Neural progenitor cell (in vitro differentiated cells): ENCODE measurements around the gene NRG3. TPM values are rescaled to one million over a fixed set of nuclear protein-coding genes. Genes with fewer than 3 reads are reported as not detected.

Experiments used
- DNase-seq: peaks from one replicate; pipeline ENCODE4 v3.0.0-alpha.2; 2016; ENCODE audit warnings: low spot score
- H2AFZ ChIP-seq: fragments of 200-600 bp; sonication (generic); replicated peaks from 2 replicates; pipeline ENCODE4 v1.6.1; 2016; ENCODE audit warnings: antibody characterized with exemption
- H3F3A ChIP-seq: fragments of 200-600 bp; sonication (generic); 2 replicates; pipeline ENCODE4 v1.6.1; 2016; ENCODE audit warnings: antibody characterized with exemption, low read depth
- H3K27ac ChIP-seq: fragments of 200-600 bp; sonication (generic); 2 replicates; pipeline ENCODE4 v1.5.1; 2016; ENCODE audit warnings: mild to moderate bottlenecking
- H3K27me3 ChIP-seq: fragments of 200-600 bp; sonication (generic); 2 replicates; pipeline ENCODE4 v1.6.1; 2016; ENCODE audit warnings: mild to moderate bottlenecking, moderate library complexity
- H3K36me3 ChIP-seq: fragments of 200-600 bp; sonication (generic); 2 replicates; pipeline ENCODE4 v1.5.1; 2016
- H3K4me1 ChIP-seq: fragments of 200-600 bp; sonication (generic); 2 replicates; pipeline ENCODE4 v1.6.1; 2016; ENCODE audit warnings: mixed run types
- H3K4me2 ChIP-seq: fragments of 200-600 bp; sonication (generic); 2 replicates; pipeline ENCODE4 v1.6.1; 2016
- H3K4me3 ChIP-seq: fragments of 200-600 bp; sonication (generic); 2 replicates; pipeline ENCODE4 v1.5.1; 2016
- H3K79me2 ChIP-seq: fragments of 200-600 bp; sonication (generic); 2 replicates; pipeline ENCODE4 v1.6.1; 2016; ENCODE audit warnings: low read depth
- H3K9ac ChIP-seq: fragments of 200-600 bp; sonication (generic); 2 replicates; pipeline ENCODE4 v1.6.1; 2016
- H3K9me3 ChIP-seq: fragments of 200-600 bp; sonication (generic); 2 replicates; pipeline ENCODE4 v1.5.1; 2016; ENCODE audit warnings: low read depth
- H4K20me1 ChIP-seq: fragments of 200-600 bp; sonication (generic); 2 replicates; pipeline ENCODE4 v1.6.1; 2016; ENCODE audit warnings: low read depth
- H3K27ac Mint-ChIP-seq: 3 replicates; pipeline ENCODE4 v1.8.0; 2021; ENCODE audit warnings: mixed read lengths
- H3K27me3 Mint-ChIP-seq: 2 replicates; pipeline ENCODE4 v1.8.0; 2022; ENCODE audit warnings: low read depth, mild to moderate bottlenecking, inconsistent platforms, moderate library complexity, mixed read lengths; ENCODE audit not compliant: insufficient read depth
- H3K36me3 Mint-ChIP-seq: 3 replicates; pipeline ENCODE4 v1.8.0; 2021; ENCODE audit warnings: mixed read lengths
- H3K4me1 Mint-ChIP-seq: 3 replicates; pipeline ENCODE4 v1.8.0; 2021; ENCODE audit warnings: mixed read lengths
- H3K4me3 Mint-ChIP-seq: 3 replicates; pipeline ENCODE4 v1.8.0; 2021; ENCODE audit warnings: mild to moderate bottlenecking, moderate library complexity, mixed read lengths
- H3K9me3 Mint-ChIP-seq: 3 replicates; pipeline ENCODE4 v1.8.0; 2020; ENCODE audit warnings: mixed read lengths
- EZH2 ChIP-seq: fragments of 200-600 bp; sonication (generic); IDR thresholded peaks from 2 replicates; pipeline ENCODE4 v1.6.1; 2017; ENCODE audit warnings: antibody characterized with exemption, mild to moderate bottlenecking, moderate library complexity
- EZH2phosphoT487 ChIP-seq: fragments of 200-600 bp; sonication (generic); IDR thresholded peaks from 2 replicates; pipeline ENCODE4 v1.6.1; 2017; ENCODE audit warnings: antibody characterized with exemption
- total RNA-seq: library from RNA; depleted of rRNA; stranded (reverse); fragments of >200 nt; gene quantifications from 2 replicates; pipeline ENCODE4 v1.2.3, GENCODE V29; 2015; ENCODE audit warnings: low replicate concordance
- TF ChIP-seq, protein P1 (sequence below): fragments of 200-600 bp; sonication (generic); IDR thresholded peaks from 2 replicates; pipeline ENCODE4 v1.5.1; 2017; ENCODE audit warnings: antibody characterized with exemption, mild to moderate bottlenecking

The NRG3 gene
- total RNA-seq, 1 donor from 2014 or later = 1.9 TPM

- no peak overlapping the region for H3K4me3 Mint-ChIP-seq
- no peaks in the 10 kb centered on the region for H3K9me3 Mint-ChIP-seq
- H2AFZ ChIP-seq = no peak overlapping the region
- H3F3A ChIP-seq = no peaks in the 10 kb centered on the region
- no peaks in the 10 kb centered on the region for H3K27me3 Mint-ChIP-seq
- TF ChIP-seq EZH2 = no peak
- TF ChIP-seq EZH2phosphoT487 = no peak
- TF ChIP-seq, protein P1, sequence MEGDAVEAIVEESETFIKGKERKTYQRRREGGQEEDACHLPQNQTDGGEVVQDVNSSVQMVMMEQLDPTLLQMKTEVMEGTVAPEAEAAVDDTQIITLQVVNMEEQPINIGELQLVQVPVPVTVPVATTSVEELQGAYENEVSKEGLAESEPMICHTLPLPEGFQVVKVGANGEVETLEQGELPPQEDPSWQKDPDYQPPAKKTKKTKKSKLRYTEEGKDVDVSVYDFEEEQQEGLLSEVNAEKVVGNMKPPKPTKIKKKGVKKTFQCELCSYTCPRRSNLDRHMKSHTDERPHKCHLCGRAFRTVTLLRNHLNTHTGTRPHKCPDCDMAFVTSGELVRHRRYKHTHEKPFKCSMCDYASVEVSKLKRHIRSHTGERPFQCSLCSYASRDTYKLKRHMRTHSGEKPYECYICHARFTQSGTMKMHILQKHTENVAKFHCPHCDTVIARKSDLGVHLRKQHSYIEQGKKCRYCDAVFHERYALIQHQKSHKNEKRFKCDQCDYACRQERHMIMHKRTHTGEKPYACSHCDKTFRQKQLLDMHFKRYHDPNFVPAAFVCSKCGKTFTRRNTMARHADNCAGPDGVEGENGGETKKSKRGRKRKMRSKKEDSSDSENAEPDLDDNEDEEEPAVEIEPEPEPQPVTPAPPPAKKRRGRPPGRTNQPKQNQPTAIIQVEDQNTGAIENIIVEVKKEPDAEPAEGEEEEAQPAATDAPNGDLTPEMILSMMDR = no peak
- H3K36me3 ChIP-seq = no peaks in the 10 kb centered on the region
- peaks cover 4% of the 10 kb centered on the region for H3K4me1 ChIP-seq
- no peak overlapping the region for H3K4me2 ChIP-seq
- H3K4me3 ChIP-seq = no peak overlapping the region
- H3K27ac ChIP-seq = no peak overlapping the region
- no peak overlapping the region for H3K27ac Mint-ChIP-seq
- no peak for DNase-seq
- H3K9me3 ChIP-seq = no peaks in the 10 kb centered on the region
- H3K36me3 Mint-ChIP-seq = no peaks in the 10 kb centered on the region
- H3K9ac ChIP-seq = no peak overlapping the region
- no peaks in the 10 kb centered on the region for H3K27me3 ChIP-seq
- no peaks in the 10 kb centered on the region for H4K20me1 ChIP-seq
- no peaks in the 10 kb centered on the region for H3K79me2 ChIP-seq
- peaks cover 4% of the 10 kb centered on the region for H3K4me1 Mint-ChIP-seq
These were observed 1068.1 kb downstream of the NRG3 start for GRCh38 chr10:82943142-82943541.

DNA sequence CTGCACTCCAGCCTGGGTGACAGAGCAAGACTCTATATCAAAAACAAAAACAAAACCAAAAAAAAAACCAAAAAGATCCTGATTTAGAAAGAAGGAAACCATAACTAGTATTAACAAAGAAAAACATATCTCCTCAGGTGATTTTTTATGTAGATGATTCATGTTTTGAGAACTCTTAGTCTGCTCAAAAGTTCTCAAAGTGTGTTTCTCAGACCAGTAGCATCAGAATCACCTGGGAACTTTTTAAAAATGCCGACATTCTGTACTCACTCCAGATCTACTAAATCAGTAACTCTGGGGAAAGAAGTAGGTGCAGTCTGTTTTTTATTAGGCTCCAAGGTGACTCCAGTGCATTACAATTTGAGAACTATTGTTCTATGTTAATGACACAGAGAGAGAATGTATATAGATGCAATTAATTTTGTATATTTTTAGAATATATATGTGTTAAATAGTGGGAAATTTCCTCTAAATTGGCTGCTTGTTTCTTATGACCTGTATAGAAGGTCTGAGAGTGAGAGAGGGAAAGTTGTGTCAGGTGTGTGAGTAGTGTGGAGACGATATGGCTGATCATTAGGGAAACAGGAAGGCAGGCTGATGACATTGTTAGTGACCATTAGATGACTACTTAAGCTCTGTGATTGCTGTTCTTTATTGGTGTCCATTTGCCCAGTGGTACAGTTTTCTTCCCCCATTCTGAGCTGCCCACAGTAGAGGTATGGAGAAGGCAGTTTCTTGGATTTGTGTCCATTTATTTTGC, 1075.0 kb downstream of the NRG3 start:
- H3K4me1 ChIP-seq = no peaks in the 10 kb centered on the region
- H3K9me3 ChIP-seq = no peaks in the 10 kb centered on the region
- Mint-ChIP-seq H3K4me3 (no peak overlapping the region), H3K27me3 (no peaks in the 10 kb centered on the region), H3K4me1 (no peaks in the 10 kb centered on the region), H3K27ac (no peak overlapping the region), H3K36me3 (no peaks in the 10 kb centered on the region), H3K9me3 (no peaks in the 10 kb centered on the region)
- H3K9ac ChIP-seq = no peak overlapping the region
- no peak for DNase-seq
- no peaks in the 10 kb centered on the region for H3K79me2 ChIP-seq
- no peak overlapping the region for H2AFZ ChIP-seq
- no peaks in the 10 kb centered on the region for H3K36me3 ChIP-seq
- H3K27me3 ChIP-seq = no peaks in the 10 kb centered on the region
- no peak overlapping the region for H3K4me2 ChIP-seq
- no peak overlapping the region for H3K4me3 ChIP-seq
- no peaks in the 10 kb centered on the region for H4K20me1 ChIP-seq
- H3F3A ChIP-seq = no peaks in the 10 kb centered on the region
- no peak for TF ChIP-seq EZH2phosphoT487
- TF ChIP-seq, protein P1 = no peak
- no peak for TF ChIP-seq EZH2
- H3K27ac ChIP-seq = no peak overlapping the region

DNA sequence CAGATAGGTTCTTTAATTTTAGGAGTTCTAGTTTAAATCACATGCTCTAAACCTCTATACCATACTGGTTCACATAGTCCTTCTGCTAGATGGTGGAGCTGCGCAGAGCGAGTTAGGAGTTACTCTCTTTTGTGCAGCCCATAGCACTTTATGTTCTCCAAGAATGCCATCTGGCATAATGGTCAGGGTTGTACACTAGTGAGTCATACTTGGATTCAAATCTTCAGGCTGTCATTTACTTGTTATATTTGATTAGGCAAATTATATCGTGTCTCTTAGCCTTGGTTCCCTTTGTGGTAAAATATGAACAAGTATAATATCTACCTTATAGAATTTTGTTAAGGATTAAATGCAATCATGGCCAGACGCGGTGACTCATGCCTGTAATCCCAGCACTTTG, 1078.3 kb downstream of the NRG3 start:
- H3K27ac Mint-ChIP-seq = no peak overlapping the region
- no peaks in the 10 kb centered on the region for H3K27me3 ChIP-seq
- no peak overlapping the region for H3K4me3 ChIP-seq
- H3K27me3 Mint-ChIP-seq = no peaks in the 10 kb centered on the region
- H3K9ac ChIP-seq = no peak overlapping the region
- no peak for DNase-seq
- H3K4me2 ChIP-seq = no peak overlapping the region
- no peak for TF ChIP-seq EZH2phosphoT487
- TF ChIP-seq EZH2 = no peak
- TF ChIP-seq, protein P1 = no peak
- H4K20me1 ChIP-seq = no peaks in the 10 kb centered on the region
- no peak overlapping the region for H3K27ac ChIP-seq
- no peak overlapping the region for H2AFZ ChIP-seq
- no peaks in the 10 kb centered on the region for H3K4me1 Mint-ChIP-seq
- no peaks in the 10 kb centered on the region for H3F3A ChIP-seq
- H3K79me2 ChIP-seq = no peaks in the 10 kb centered on the region
- no peak overlapping the region for H3K4me3 Mint-ChIP-seq
- H3K9me3 ChIP-seq = no peaks in the 10 kb centered on the region
- H3K36me3 ChIP-seq = no peaks in the 10 kb centered on the region
- H3K4me1 ChIP-seq = no peaks in the 10 kb centered on the region
- no peaks in the 10 kb centered on the region for H3K9me3 Mint-ChIP-seq
- H3K36me3 Mint-ChIP-seq = no peaks in the 10 kb centered on the region
